ENCODE results near the gene PNMA6F. TPM values are rescaled to one million over a fixed set of nuclear protein-coding genes. Genes with fewer than 3 reads are reported as not detected.
A peak's percentile ranks its signal among the peaks of the same experiment; 100 is the strongest.

Gene PNMA6F
- total RNA-seq, 1 donor from 2014 or later = not detected

GRCh38 chrX:153370293-153371055, 48.9 kb upstream of the PNMA6F start:
- Histone ChIP-seq H3K27ac (ENCODE audit: low read depth, low read length) (no peak overlapping the region), H3K79me2 (ENCODE audit: insufficient read depth, low read length) (no peaks in the 10 kb centered on the region), H2AFZ (ENCODE audit: low read depth, low read length) (no peak overlapping the region), H3K9me3 (ENCODE audit: insufficient read depth, low read depth, low read length) (no peaks in the 10 kb centered on the region), H3K4me2 (ENCODE audit: low read length) (no peak overlapping the region), H3K36me3 (ENCODE audit: insufficient read depth, low read length) (no peaks in the 10 kb centered on the region), H3K4me3 (ENCODE audit: insufficient read depth, low read depth, low read length) (no peak overlapping the region), H3K27me3 (ENCODE audit: insufficient read depth, low read length) (no peaks in the 10 kb centered on the region), H3K4me1 (ENCODE audit: insufficient read depth, low read length) (no peaks in the 10 kb centered on the region), H3K9ac (ENCODE audit: low read length) (no peak overlapping the region), H4K20me1 (ENCODE audit: insufficient read depth, low read length) (no peaks in the 10 kb centered on the region)
- H3K27ac Mint-ChIP-seq (ENCODE audit: unreplicated experiment) = no peak overlapping the region
- H3K4me1 Mint-ChIP-seq (ENCODE audit: low read depth, unreplicated experiment) = peaks cover 7% of the 10 kb centered on the region
- TF ChIP-seq CTCF (IDR thresholded peaks at IDR 0.05; ENCODE audit: insufficient read depth, low read depth, low read length) = no peak
- TF ChIP-seq EZH2 (IDR thresholded peaks at IDR 0.05; ENCODE audit: insufficient read depth, low read length) = no peak
- peak; percentile 37 for FAIRE-seq
- H3K36me3 Mint-ChIP-seq (ENCODE audit: low read depth, unreplicated experiment) = no peaks in the 10 kb centered on the region
- H3K27me3 Mint-ChIP-seq (ENCODE audit: low read depth, unreplicated experiment) = no peaks in the 10 kb centered on the region
- no peak overlapping the region for H3K4me3 Mint-ChIP-seq (ENCODE audit: unreplicated experiment)
- H3K9me3 Mint-ChIP-seq (ENCODE audit: unreplicated experiment) = no peaks in the 10 kb centered on the region
- no peak for DNase-seq (ENCODE audit: low read depth)

GRCh38 chrX:153366878-153367538, 45.4 kb upstream of the PNMA6F start:
- Mint-ChIP-seq H3K9me3 (ENCODE audit: unreplicated experiment) (no peaks in the 10 kb centered on the region), H3K4me3 (ENCODE audit: unreplicated experiment) (no peak overlapping the region), H3K36me3 (ENCODE audit: low read depth, unreplicated experiment) (no peaks in the 10 kb centered on the region), H3K27me3 (ENCODE audit: low read depth, unreplicated experiment) (peaks cover 3% of the 10 kb centered on the region), H3K4me1 (ENCODE audit: low read depth, unreplicated experiment) (peaks cover 7% of the 10 kb centered on the region), H3K27ac (ENCODE audit: unreplicated experiment) (no peak overlapping the region)
- no peaks in the 10 kb centered on the region for H3K9me3 ChIP-seq (ENCODE audit: insufficient read depth, low read depth, low read length)
- FAIRE-seq = peak; percentile 20
- H3K36me3 ChIP-seq (ENCODE audit: insufficient read depth, low read length) = no peaks in the 10 kb centered on the region
- no peaks in the 10 kb centered on the region for H3K4me1 ChIP-seq (ENCODE audit: insufficient read depth, low read length)
- H3K4me2 ChIP-seq (ENCODE audit: low read length) = no peak overlapping the region
- H3K4me3 ChIP-seq (ENCODE audit: insufficient read depth, low read depth, low read length) = no peak overlapping the region
- no peak overlapping the region for H3K9ac ChIP-seq (ENCODE audit: low read length)
- no peak overlapping the region for H3K27ac ChIP-seq (ENCODE audit: low read depth, low read length)
- H3K27me3 ChIP-seq (ENCODE audit: insufficient read depth, low read length) = no peaks in the 10 kb centered on the region
- H2AFZ ChIP-seq (ENCODE audit: low read depth, low read length) = no peak overlapping the region
- no peaks in the 10 kb centered on the region for H3K79me2 ChIP-seq (ENCODE audit: insufficient read depth, low read length)
- DNase-seq (ENCODE audit: low read depth) = no peak
- TF ChIP-seq EZH2 (IDR thresholded peaks at IDR 0.05; ENCODE audit: insufficient read depth, low read length) = no peak
- TF ChIP-seq CTCF (IDR thresholded peaks at IDR 0.05; ENCODE audit: insufficient read depth, low read depth, low read length) = no peak
- H4K20me1 ChIP-seq (ENCODE audit: insufficient read depth, low read length) = no peaks in the 10 kb centered on the region

GRCh38 chrX:153366119-153366518, 44.6 kb upstream of the PNMA6F start:
- no peaks in the 10 kb centered on the region for H3K27me3 ChIP-seq (ENCODE audit: insufficient read depth, low read length)
- H3K9ac ChIP-seq (ENCODE audit: low read length) = no peak overlapping the region
- H3K27ac ChIP-seq (ENCODE audit: low read depth, low read length) = no peak overlapping the region
- no peaks in the 10 kb centered on the region for H4K20me1 ChIP-seq (ENCODE audit: insufficient read depth, low read length)
- Mint-ChIP-seq H3K4me1 (ENCODE audit: low read depth, unreplicated experiment) (peaks cover 5% of the 10 kb centered on the region), H3K36me3 (ENCODE audit: low read depth, unreplicated experiment) (no peaks in the 10 kb centered on the region), H3K4me3 (ENCODE audit: unreplicated experiment) (no peak overlapping the region), H3K27me3 (ENCODE audit: low read depth, unreplicated experiment) (peaks cover 4% of the 10 kb centered on the region), H3K27ac (ENCODE audit: unreplicated experiment) (no peak overlapping the region), H3K9me3 (ENCODE audit: unreplicated experiment) (no peaks in the 10 kb centered on the region)
- FAIRE-seq (no peak), DNase-seq (ENCODE audit: low read depth) (no peak)
- H3K4me2 ChIP-seq (ENCODE audit: low read length) = no peak overlapping the region
- no peaks in the 10 kb centered on the region for H3K79me2 ChIP-seq (ENCODE audit: insufficient read depth, low read length)
- no peak overlapping the region for H3K4me3 ChIP-seq (ENCODE audit: insufficient read depth, low read depth, low read length)
- no peaks in the 10 kb centered on the region for H3K4me1 ChIP-seq (ENCODE audit: insufficient read depth, low read length)
- TF ChIP-seq CTCF (IDR thresholded peaks at IDR 0.05; ENCODE audit: insufficient read depth, low read depth, low read length) = no peak
- no peak for TF ChIP-seq EZH2 (IDR thresholded peaks at IDR 0.05; ENCODE audit: insufficient read depth, low read length)
- H2AFZ ChIP-seq (ENCODE audit: low read depth, low read length) = no peak overlapping the region
- H3K9me3 ChIP-seq (ENCODE audit: insufficient read depth, low read depth, low read length) = no peaks in the 10 kb centered on the region
- no peaks in the 10 kb centered on the region for H3K36me3 ChIP-seq (ENCODE audit: insufficient read depth, low read length)

All from astrocyte (in vitro differentiated cells and primary cell).